Glutamatergic neuron (in vitro differentiated cells): ENCODE data around the gene HIVEP3. TPM values are rescaled to one million over a fixed set of nuclear protein-coding genes. Genes with fewer than 3 reads are reported as not detected.
A peak's percentile ranks its signal among the peaks of the same experiment; 100 is the strongest.

Experiments
- DNase-seq: peaks from one replicate; pipeline ENCODE4 v3.0.0; 2022
- H3K27ac Mint-ChIP-seq: one replicate; pipeline ENCODE4 v1.8.0; 2020; ENCODE audit warnings: mild to moderate bottlenecking, mixed read lengths, inconsistent platforms; ENCODE audit not compliant: unreplicated experiment
- H3K27me3 Mint-ChIP-seq: one replicate; pipeline ENCODE4 v1.8.0; 2020; ENCODE audit warnings: mild to moderate bottlenecking, moderate library complexity, mixed read lengths, inconsistent platforms; ENCODE audit not compliant: unreplicated experiment
- H3K36me3 Mint-ChIP-seq: one replicate; pipeline ENCODE4 v1.8.0; 2020; ENCODE audit warnings: mild to moderate bottlenecking, mixed read lengths, inconsistent platforms; ENCODE audit not compliant: unreplicated experiment
- H3K4me1 Mint-ChIP-seq: one replicate; pipeline ENCODE4 v1.8.0; 2020; ENCODE audit warnings: mild to moderate bottlenecking, low read depth, mixed read lengths, inconsistent platforms; ENCODE audit not compliant: unreplicated experiment
- H3K4me3 Mint-ChIP-seq: one replicate; pipeline ENCODE4 v1.8.0; 2020; ENCODE audit warnings: mild to moderate bottlenecking, mixed read lengths, inconsistent platforms; ENCODE audit not compliant: unreplicated experiment
- H3K9me3 Mint-ChIP-seq: one replicate; pipeline ENCODE4 v1.8.0; 2020; ENCODE audit warnings: mild to moderate bottlenecking, moderate library complexity, mixed read lengths, inconsistent platforms; ENCODE audit not compliant: unreplicated experiment
- CTCF ChIP-seq: fragments of 200-600 bp; sonication (generic); IDR thresholded peaks from one replicate; pipeline ENCODE4 v1.5.0; 2021; ENCODE audit not compliant: partially characterized antibody, unreplicated experiment
- total RNA-seq: library from RNA; stranded (reverse); fragmentation: NEBNext Ultra II Directional; extraction: Animal tissue kit (Norgen Biotek cat#: 25700); gene quantifications from one replicate; pipeline ENCODE4 v1.2.1, GENCODE V29; 2021; ENCODE audit not compliant: unreplicated experiment

The HIVEP3 gene
- total RNA-seq, 1 donor from 2014 or later, result 15.1 TPM

- Mint-ChIP-seq H3K27me3 (peaks cover 6% of the 10 kb centered on the region), H3K4me1 (peaks cover 6% of the 10 kb centered on the region), H3K4me3 (no peak overlapping the region), H3K27ac (no peak overlapping the region), H3K36me3 (peaks cover 7% of the 10 kb centered on the region), H3K9me3 (peaks cover 7% of the 10 kb centered on the region)
- DNase-seq, result no peak
- TF ChIP-seq CTCF, result no peak
Observed at GRCh38 chr1:41518471-41518870, 400.3 kb downstream of the HIVEP3 start.

GRCh38 chr1:41517062-41517438 lies 401.7 kb downstream of the HIVEP3 start:
- H3K36me3 Mint-ChIP-seq, result peaks cover 10% of the 10 kb centered on the region
- no peak overlapping the region for H3K27ac Mint-ChIP-seq
- no peak for TF ChIP-seq CTCF
- DNase-seq, result no peak
- peaks cover 7% of the 10 kb centered on the region for H3K9me3 Mint-ChIP-seq
- H3K27me3 Mint-ChIP-seq, result peaks cover 6% of the 10 kb centered on the region
- peak overlapping the region; percentile 67 for H3K4me3 Mint-ChIP-seq
- H3K4me1 Mint-ChIP-seq, result peaks cover 6% of the 10 kb centered on the region

GRCh38 chr1:41516168-41517061 lies 402.3 kb downstream of the HIVEP3 start:
- peak; percentile 93 for DNase-seq
- Mint-ChIP-seq H3K4me3 (peak overlapping the region; percentile 75), H3K27me3 (peaks cover 8% of the 10 kb centered on the region), H3K36me3 (peaks cover 15% of the 10 kb centered on the region), H3K4me1 (peaks cover 11% of the 10 kb centered on the region), H3K9me3 (peaks cover 7% of the 10 kb centered on the region), H3K27ac (no peak overlapping the region)
- TF ChIP-seq CTCF, result peak; percentile 92

- Mint-ChIP-seq H3K27ac (no peak overlapping the region), H3K4me1 (peaks cover 14% of the 10 kb centered on the region), H3K4me3 (no peak overlapping the region), H3K9me3 (peaks cover 7% of the 10 kb centered on the region), H3K27me3 (peaks cover 8% of the 10 kb centered on the region), H3K36me3 (peaks cover 15% of the 10 kb centered on the region)
- TF ChIP-seq CTCF, result no peak
- no peak for DNase-seq
Observed at GRCh38 chr1:41515778-41516167, 402.9 kb downstream of the HIVEP3 start.

- no peak for DNase-seq
- peaks cover 15% of the 10 kb centered on the region for H3K36me3 Mint-ChIP-seq
- peaks cover 8% of the 10 kb centered on the region for H3K9me3 Mint-ChIP-seq
- TF ChIP-seq CTCF, result no peak
- peaks cover 8% of the 10 kb centered on the region for H3K27me3 Mint-ChIP-seq
- no peak overlapping the region for H3K4me3 Mint-ChIP-seq
- peaks cover 14% of the 10 kb centered on the region for H3K4me1 Mint-ChIP-seq
- H3K27ac Mint-ChIP-seq, result no peak overlapping the region
Observed at GRCh38 chr1:41515131-41515678, 403.5 kb downstream of the HIVEP3 start.
